Measurements from ENCODE around the gene DCLK2.
"Not testable (repeated sequence)": the region's sequence is repeated elsewhere in the genome, so short reads cannot be mapped to it uniquely, and the experiment has no call there.

DNA sequence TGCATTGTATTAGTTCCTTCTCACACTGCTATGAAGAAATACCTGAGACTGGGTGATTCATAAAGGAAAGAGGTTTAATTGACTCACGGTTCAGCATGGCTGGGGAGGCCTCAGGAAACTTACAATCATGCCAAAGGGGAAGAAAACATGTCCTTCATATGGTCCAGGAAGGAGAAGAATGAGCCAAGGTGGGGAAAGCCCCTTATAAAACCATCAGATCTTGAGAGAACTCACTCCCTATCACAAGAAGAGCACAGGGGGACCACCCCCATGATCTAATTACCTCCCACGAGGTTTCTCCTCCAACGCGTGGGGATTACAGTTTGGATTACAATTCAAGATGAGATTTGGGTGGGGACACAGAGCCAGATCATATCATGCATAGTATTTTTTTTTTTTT is 106.8 kb downstream of the DCLK2 start:
- TF ChIP-seq JUND (IDR thresholded peaks at IDR 0.05; ENCODE audit: low read length); RBBP5 (IDR thresholded peaks at IDR 0.05; ENCODE audit: borderline replicate concordance, low read depth, low read length); SUZ12 (IDR thresholded peaks at IDR 0.05; ENCODE audit: low read length); ZNF274 (IDR thresholded peaks at IDR 0.05; ENCODE audit: borderline replicate concordance, extremely low read depth, low read length); POLR2A (IDR thresholded peaks at IDR 0.05; ENCODE audit: control extremely low read depth in 1 of 2, low read depth in 2 of 2, low read length in 2 of 2); YY1 (IDR thresholded peaks at IDR 0.05; ENCODE audit: low read depth, low read length); CHD1 (IDR thresholded peaks at IDR 0.05; ENCODE audit: low read depth, low read length); EP300 (IDR thresholded peaks at IDR 0.05; ENCODE audit: borderline replicate concordance in 1 of 2, low read depth in 2 of 2, low read length in 2 of 2); MAFK (IDR thresholded peaks at IDR 0.05; ENCODE audit: low read depth, low read length); TAF1 (IDR thresholded peaks at IDR 0.05; ENCODE audit: low read depth, low read length): not testable (repeated sequence)
